Neural cell (in vitro differentiated cells): Measurements from ENCODE around the gene AEBP1. TPM values are rescaled to one million over a fixed set of nuclear protein-coding genes. Genes with fewer than 3 reads are reported as not detected.

Experiments used
- H2AFZ ChIP-seq: fragments of 200-600, 300-800 bp; sonication (generic), shearing (Covaris generic); 2 replicates; pipeline ENCODE4 v1.6.0; 2014; ENCODE audit warnings: low read depth, mild to moderate bottlenecking, antibody characterized with exemption, low read length, moderate library complexity
- H3F3A ChIP-seq: fragments of 200-600 bp; shearing (Covaris generic); 2 replicates; pipeline ENCODE4 v1.6.1; 2016; ENCODE audit warnings: mild to moderate bottlenecking, moderate library complexity, mixed read lengths, antibody characterized with exemption, low read length; ENCODE audit not compliant: insufficient read depth, poor library complexity, severe bottlenecking
- H3K27ac ChIP-seq: fragments of 200-600, 300-800 bp; sonication (generic), shearing (Covaris generic); 2 replicates; pipeline ENCODE4 v1.5.1; 2014; ENCODE audit warnings: mild to moderate bottlenecking, low read length, moderate library complexity
- H3K27me3 ChIP-seq: fragments of 300-800, 200-600 bp; sonication (generic), shearing (Covaris generic); 2 replicates; pipeline ENCODE4 v1.6.0; 2014; ENCODE audit warnings: mild to moderate bottlenecking, low read depth, low read length, moderate library complexity; ENCODE audit not compliant: insufficient read depth
- H3K36me3 ChIP-seq: fragments of 300-800, 200-600 bp; sonication (generic), shearing (Covaris generic); 2 replicates; pipeline ENCODE4 v1.5.1; 2014; ENCODE audit warnings: mild to moderate bottlenecking, antibody characterized with exemption, low read length, moderate library complexity; ENCODE audit not compliant: insufficient read depth
- H3K4me2 ChIP-seq: fragments of 300-800, 200-600 bp; sonication (generic), shearing (Covaris generic); 2 replicates; pipeline ENCODE4 v1.6.0; 2014; ENCODE audit warnings: mild to moderate bottlenecking, low read length
- H3K4me3 ChIP-seq: fragments of 300-800, 200-600 bp; sonication (generic), shearing (Covaris generic); 2 replicates; pipeline ENCODE4 v1.5.1; 2014; ENCODE audit warnings: mild to moderate bottlenecking, low read length, moderate library complexity
- H3K79me2 ChIP-seq: fragments of 200-600 bp; shearing (Covaris generic); replicated peaks from 2 replicates; pipeline ENCODE4 v1.6.0; 2014; ENCODE audit warnings: mild to moderate bottlenecking, low read length, moderate library complexity; ENCODE audit not compliant: insufficient read depth
- H3K9ac ChIP-seq: fragments of 300-800, 200-600 bp; sonication (generic), shearing (Covaris generic); 2 replicates; pipeline ENCODE4 v1.6.1; 2016; ENCODE audit warnings: mild to moderate bottlenecking, low read length, mixed read lengths
- H3K9me2 ChIP-seq: fragments of 200-600 bp; shearing (Covaris generic); 2 replicates; pipeline ENCODE4 v1.6.1; 2016; ENCODE audit warnings: mild to moderate bottlenecking, low read length, mixed read lengths; ENCODE audit not compliant: insufficient read depth
- H3K9me3 ChIP-seq: fragments of 200-600, 300-800 bp; sonication (generic), shearing (Covaris generic); 2 replicates; pipeline ENCODE4 v1.6.1; 2016; ENCODE audit warnings: mild to moderate bottlenecking, mixed run types, low read length, moderate library complexity, mixed read lengths
- H4K20me1 ChIP-seq: fragments of 200-600 bp; shearing (Covaris generic); 2 replicates; pipeline ENCODE4 v1.6.1; 2016; ENCODE audit warnings: mild to moderate bottlenecking, mixed run types; ENCODE audit not compliant: insufficient read depth
- EP300 ChIP-seq: fragments of 450-650 bp; conservative IDR thresholded peaks from 2 replicates; pipeline ENCODE4 v1.6.1; 2014; ENCODE audit warnings: antibody characterized with exemption, mild to moderate bottlenecking, moderate library complexity; ENCODE audit not compliant: poor library complexity, severe bottlenecking
- EZH2 ChIP-seq: fragments of 200-600, 300-800 bp; shearing (Covaris generic), sonication (generic); IDR thresholded peaks from 2 replicates; pipeline ENCODE4 v1.6.1; 2014; ENCODE audit warnings: antibody characterized with exemption, low read length, borderline replicate concordance, mild to moderate bottlenecking; ENCODE audit not compliant: insufficient read depth, poor library complexity, severe bottlenecking
- MXI1 ChIP-seq: fragments of 450-650 bp; conservative IDR thresholded peaks from 2 replicates; pipeline ENCODE4 v1.6.1; 2014; ENCODE audit warnings: antibody characterized with exemption, mild to moderate bottlenecking; ENCODE audit not compliant: poor library complexity, severe bottlenecking
- POLR2AphosphoS5 ChIP-seq: IDR thresholded peaks from 2 replicates; pipeline ENCODE4 v1.6.1; 2012
- RAD21 ChIP-seq: fragments of 450-650 bp; conservative IDR thresholded peaks from 2 replicates; pipeline ENCODE4 v1.6.1; 2014; ENCODE audit warnings: antibody characterized with exemption, mild to moderate bottlenecking, moderate library complexity
- SMC3 ChIP-seq: fragments of 450-650 bp; conservative IDR thresholded peaks from 2 replicates; pipeline ENCODE4 v1.6.1; 2014; ENCODE audit warnings: antibody characterized with exemption, mild to moderate bottlenecking, moderate library complexity; ENCODE audit not compliant: poor library complexity
- TAF1 ChIP-seq: IDR thresholded peaks from 2 replicates; pipeline ENCODE4 v1.6.1; 2012; ENCODE audit warnings: low read depth
- polyA plus RNA-seq: library from polyadenylated mRNA; depleted of rRNA; stranded (reverse); fragments of >200 nt; gene quantifications from 2 replicates; pipeline ENCODE4 v1.2.3, GENCODE V29; 2014
- TF ChIP-seq, protein P1 (sequence below): IDR thresholded peaks from 2 replicates; pipeline ENCODE4 v1.6.1; 2012; ENCODE audit warnings: borderline replicate concordance
- TF ChIP-seq, protein P2 (sequence below): fragments of 450-650 bp; IDR thresholded peaks from 2 replicates; pipeline ENCODE4 v1.5.1; 2014; ENCODE audit warnings: antibody characterized with exemption, mild to moderate bottlenecking, moderate library complexity; ENCODE audit not compliant: poor library complexity, severe bottlenecking

AEBP1 gene
- polyA plus RNA-seq, 1 donor from 2014 or later: 0.30 TPM

GRCh38 chr7:44076101-44076895, 27.8 kb upstream of the AEBP1 start:
- TF ChIP-seq EP300: no peak
- TF ChIP-seq, protein P1, sequence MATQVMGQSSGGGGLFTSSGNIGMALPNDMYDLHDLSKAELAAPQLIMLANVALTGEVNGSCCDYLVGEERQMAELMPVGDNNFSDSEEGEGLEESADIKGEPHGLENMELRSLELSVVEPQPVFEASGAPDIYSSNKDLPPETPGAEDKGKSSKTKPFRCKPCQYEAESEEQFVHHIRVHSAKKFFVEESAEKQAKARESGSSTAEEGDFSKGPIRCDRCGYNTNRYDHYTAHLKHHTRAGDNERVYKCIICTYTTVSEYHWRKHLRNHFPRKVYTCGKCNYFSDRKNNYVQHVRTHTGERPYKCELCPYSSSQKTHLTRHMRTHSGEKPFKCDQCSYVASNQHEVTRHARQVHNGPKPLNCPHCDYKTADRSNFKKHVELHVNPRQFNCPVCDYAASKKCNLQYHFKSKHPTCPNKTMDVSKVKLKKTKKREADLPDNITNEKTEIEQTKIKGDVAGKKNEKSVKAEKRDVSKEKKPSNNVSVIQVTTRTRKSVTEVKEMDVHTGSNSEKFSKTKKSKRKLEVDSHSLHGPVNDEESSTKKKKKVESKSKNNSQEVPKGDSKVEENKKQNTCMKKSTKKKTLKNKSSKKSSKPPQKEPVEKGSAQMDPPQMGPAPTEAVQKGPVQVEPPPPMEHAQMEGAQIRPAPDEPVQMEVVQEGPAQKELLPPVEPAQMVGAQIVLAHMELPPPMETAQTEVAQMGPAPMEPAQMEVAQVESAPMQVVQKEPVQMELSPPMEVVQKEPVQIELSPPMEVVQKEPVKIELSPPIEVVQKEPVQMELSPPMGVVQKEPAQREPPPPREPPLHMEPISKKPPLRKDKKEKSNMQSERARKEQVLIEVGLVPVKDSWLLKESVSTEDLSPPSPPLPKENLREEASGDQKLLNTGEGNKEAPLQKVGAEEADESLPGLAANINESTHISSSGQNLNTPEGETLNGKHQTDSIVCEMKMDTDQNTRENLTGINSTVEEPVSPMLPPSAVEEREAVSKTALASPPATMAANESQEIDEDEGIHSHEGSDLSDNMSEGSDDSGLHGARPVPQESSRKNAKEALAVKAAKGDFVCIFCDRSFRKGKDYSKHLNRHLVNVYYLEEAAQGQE: no peak
- no peak for TF ChIP-seq RAD21
- no peak for TF ChIP-seq SMC3
- no peak for TF ChIP-seq TAF1
- TF ChIP-seq EZH2: no peak
- no peak for TF ChIP-seq MXI1
- TF ChIP-seq, protein P2, sequence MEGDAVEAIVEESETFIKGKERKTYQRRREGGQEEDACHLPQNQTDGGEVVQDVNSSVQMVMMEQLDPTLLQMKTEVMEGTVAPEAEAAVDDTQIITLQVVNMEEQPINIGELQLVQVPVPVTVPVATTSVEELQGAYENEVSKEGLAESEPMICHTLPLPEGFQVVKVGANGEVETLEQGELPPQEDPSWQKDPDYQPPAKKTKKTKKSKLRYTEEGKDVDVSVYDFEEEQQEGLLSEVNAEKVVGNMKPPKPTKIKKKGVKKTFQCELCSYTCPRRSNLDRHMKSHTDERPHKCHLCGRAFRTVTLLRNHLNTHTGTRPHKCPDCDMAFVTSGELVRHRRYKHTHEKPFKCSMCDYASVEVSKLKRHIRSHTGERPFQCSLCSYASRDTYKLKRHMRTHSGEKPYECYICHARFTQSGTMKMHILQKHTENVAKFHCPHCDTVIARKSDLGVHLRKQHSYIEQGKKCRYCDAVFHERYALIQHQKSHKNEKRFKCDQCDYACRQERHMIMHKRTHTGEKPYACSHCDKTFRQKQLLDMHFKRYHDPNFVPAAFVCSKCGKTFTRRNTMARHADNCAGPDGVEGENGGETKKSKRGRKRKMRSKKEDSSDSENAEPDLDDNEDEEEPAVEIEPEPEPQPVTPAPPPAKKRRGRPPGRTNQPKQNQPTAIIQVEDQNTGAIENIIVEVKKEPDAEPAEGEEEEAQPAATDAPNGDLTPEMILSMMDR: no peak
- TF ChIP-seq POLR2AphosphoS5: no peak
- Histone ChIP-seq H3K27me3 (no peaks in the 10 kb centered on the region), H3K36me3 (no peaks in the 10 kb centered on the region)

GRCh38 chr7:44077061-44077460, 27.1 kb upstream of the AEBP1 start:
- no peaks in the 10 kb centered on the region for H3K27me3 ChIP-seq
- no peaks in the 10 kb centered on the region for H3K9me2 ChIP-seq
- H3K9me3 ChIP-seq: no peaks in the 10 kb centered on the region
- H3K4me2 ChIP-seq: no peak overlapping the region
- no peak overlapping the region for H3K4me3 ChIP-seq
- no peaks in the 10 kb centered on the region for H3F3A ChIP-seq
- H2AFZ ChIP-seq: no peak overlapping the region
- no peaks in the 10 kb centered on the region for H3K36me3 ChIP-seq
- TF ChIP-seq, protein P2: no peak
- TF ChIP-seq, protein P1: no peak
- no peak for TF ChIP-seq POLR2AphosphoS5
- no peak overlapping the region for H3K9ac ChIP-seq
- H3K79me2 ChIP-seq: peaks cover 3% of the 10 kb centered on the region
- H3K27ac ChIP-seq: no peak overlapping the region
- H4K20me1 ChIP-seq: no peaks in the 10 kb centered on the region

More at GRCh38 chr7:44076101-44076895, 27.8 kb upstream of the AEBP1 start:
- Histone ChIP-seq H3K4me3 (no peak overlapping the region), H3F3A (no peaks in the 10 kb centered on the region), H3K9ac (no peak overlapping the region), H3K9me3 (no peaks in the 10 kb centered on the region), H3K9me2 (no peaks in the 10 kb centered on the region), H2AFZ (no peak overlapping the region), H3K4me2 (no peak overlapping the region), H4K20me1 (no peaks in the 10 kb centered on the region), H3K27ac (no peak overlapping the region), H3K79me2 (peaks cover 3% of the 10 kb centered on the region)
